ENCODE measurements around the gene SLC35D2. TPM values are rescaled to one million over a fixed set of nuclear protein-coding genes. Genes with fewer than 3 reads are reported as not detected.
"Not testable (repeated sequence)": the region's sequence is repeated elsewhere in the genome, so short reads cannot be mapped to it uniquely, and the experiment has no call there.

Gene SLC35D2
- total RNA-seq, 3 donors from 2014 or later (not counting 1 experiment from before 2014, with no cell fraction given), result 13.4 to 18.9 (median 17.3) TPM

- no CpG with 5 or more reads among the region's 1 CpG for WGBS (ENCODE audit: insufficient coverage)
- no peak for ATAC-seq
- Mint-ChIP-seq H3K36me3 (peaks cover 7% of the 10 kb centered on the region), H3K27ac (no peak overlapping the region), H3K4me3 (no peak overlapping the region), H3K9me3 (no peaks in the 10 kb centered on the region), H3K4me1 (no peaks in the 10 kb centered on the region), H3K27me3 (ENCODE audit: low read depth in 2 of 2) (no peaks in the 10 kb centered on the region)
- no peak for TF ChIP-seq CTCF (IDR thresholded peaks at IDR 0.05)
- no peak overlapping the region for H3K4me3 ChIP-seq (ENCODE audit: low read length)
- no peak for DNase-seq
- intact Hi-C loops (cut with micrococcal nuclease), result no loop called here
- peaks cover 8% of the 10 kb centered on the region for H3K36me3 ChIP-seq (ENCODE audit: control insufficient read depth, insufficient read depth, low read length)
- no peaks in the 10 kb centered on the region for H3K4me1 ChIP-seq (ENCODE audit: control insufficient read depth, insufficient read depth, low read length)
- H3K27ac ChIP-seq (ENCODE audit: low read length), result no peak overlapping the region
- H3K27me3 ChIP-seq (ENCODE audit: control insufficient read depth, insufficient read depth, low read length), result no peaks in the 10 kb centered on the region
- no peaks in the 10 kb centered on the region for H3K9me3 ChIP-seq (ENCODE audit: control insufficient read depth, insufficient read depth, low read length)
Observed at GRCh38 chr9:96367943-96368342, 15.6 kb downstream of the SLC35D2 start.

- no peaks in the 10 kb centered on the region for H3K9me3 ChIP-seq (ENCODE audit: control insufficient read depth, insufficient read depth, low read length)
- no peak for TF ChIP-seq CTCF (IDR thresholded peaks at IDR 0.05)
- intact Hi-C loops (cut with micrococcal nuclease), result no loop called here
- H3K27ac ChIP-seq (ENCODE audit: low read length), result no peak overlapping the region
- no peaks in the 10 kb centered on the region for H3K4me1 ChIP-seq (ENCODE audit: control insufficient read depth, insufficient read depth, low read length)
- peaks cover 7% of the 10 kb centered on the region for H3K36me3 Mint-ChIP-seq
- ATAC-seq (no peak), DNase-seq (no peak)
- no peaks in the 10 kb centered on the region for H3K4me1 Mint-ChIP-seq
- WGBS (ENCODE audit: insufficient coverage), result 98% methylated on average over 9 of the region's 9 CpGs
- no peak overlapping the region for H3K4me3 ChIP-seq (ENCODE audit: low read length)
- peaks cover 11% of the 10 kb centered on the region for H3K36me3 ChIP-seq (ENCODE audit: control insufficient read depth, insufficient read depth, low read length)
- no peaks in the 10 kb centered on the region for H3K27me3 Mint-ChIP-seq (ENCODE audit: low read depth in 2 of 2)
- no peaks in the 10 kb centered on the region for H3K9me3 Mint-ChIP-seq
- H3K27ac Mint-ChIP-seq, result no peak overlapping the region
- no peaks in the 10 kb centered on the region for H3K27me3 ChIP-seq (ENCODE audit: control insufficient read depth, insufficient read depth, low read length)
- no peak overlapping the region for H3K4me3 Mint-ChIP-seq
Observed at GRCh38 chr9:96363175-96363967, 20.1 kb downstream of the SLC35D2 start.

GRCh38 chr9:96362119-96362518 lies 21.4 kb downstream of the SLC35D2 start:
- H3K4me3 Mint-ChIP-seq; H3K4me1 ChIP-seq (ENCODE audit: control insufficient read depth, insufficient read depth, low read length); H3K9me3 ChIP-seq (ENCODE audit: control insufficient read depth, insufficient read depth, low read length); ATAC-seq; DNase-seq; H3K4me1 Mint-ChIP-seq; H3K36me3 Mint-ChIP-seq; H3K9me3 Mint-ChIP-seq; intact Hi-C loops (cut with micrococcal nuclease); H3K4me3 ChIP-seq (ENCODE audit: low read length); H3K27me3 ChIP-seq (ENCODE audit: control insufficient read depth, insufficient read depth, low read length); H3K27me3 Mint-ChIP-seq (ENCODE audit: low read depth in 2 of 2); H3K27ac ChIP-seq (ENCODE audit: low read length); H3K27ac Mint-ChIP-seq: not testable (repeated sequence)
- peaks cover 11% of the 10 kb centered on the region for H3K36me3 ChIP-seq (ENCODE audit: control insufficient read depth, insufficient read depth, low read length)
- WGBS (ENCODE audit: insufficient coverage), result 98% methylated on average over 6 of the region's 6 CpGs

GRCh38 chr9:96361668-96362067 lies 21.8 kb downstream of the SLC35D2 start:
- H3K4me1 ChIP-seq (ENCODE audit: control insufficient read depth, insufficient read depth, low read length), result no peaks in the 10 kb centered on the region
- H3K4me3 Mint-ChIP-seq, result no peak overlapping the region
- intact Hi-C loops (cut with micrococcal nuclease), result no loop called here
- H3K9me3 Mint-ChIP-seq, result no peaks in the 10 kb centered on the region
- H3K4me1 Mint-ChIP-seq, result no peaks in the 10 kb centered on the region
- H3K27ac Mint-ChIP-seq, result no peak overlapping the region
- H3K27ac ChIP-seq (ENCODE audit: low read length), result no peak overlapping the region
- no peaks in the 10 kb centered on the region for H3K27me3 Mint-ChIP-seq (ENCODE audit: low read depth in 2 of 2)
- WGBS (ENCODE audit: insufficient coverage), result 92% methylated on average over 6 of the region's 6 CpGs
- DNase-seq (no peak), ATAC-seq (no peak)
- peaks cover 7% of the 10 kb centered on the region for H3K36me3 Mint-ChIP-seq
- peaks cover 11% of the 10 kb centered on the region for H3K36me3 ChIP-seq (ENCODE audit: control insufficient read depth, insufficient read depth, low read length)
- no peaks in the 10 kb centered on the region for H3K27me3 ChIP-seq (ENCODE audit: control insufficient read depth, insufficient read depth, low read length)
- H3K9me3 ChIP-seq (ENCODE audit: control insufficient read depth, insufficient read depth, low read length), result no peaks in the 10 kb centered on the region
- no peak overlapping the region for H3K4me3 ChIP-seq (ENCODE audit: low read length)
- no peak for TF ChIP-seq CTCF (IDR thresholded peaks at IDR 0.05)
